GM23338 (cell line): ENCODE data around the gene DGLUCY. TPM values are rescaled to one million over a fixed set of nuclear protein-coding genes. Genes with fewer than 3 reads are reported as not detected.

Source experiments
- ATAC-seq: fragments of 200-7000 bp; cut with Tn5 transposase; 3 replicates; pipeline ENCODE4 v1.9.1; 2020
- DNase-seq: peaks from one replicate; pipeline ENCODE4 v3.0.0-alpha.2; 2015; ENCODE audit warnings: low spot score
- H2AFZ ChIP-seq: fragments of 200-600 bp; sonication (generic); 2 replicates; pipeline ENCODE4 v1.8.0; 2016; ENCODE audit warnings: antibody characterized with exemption, mild to moderate bottlenecking, moderate library complexity
- H3F3A ChIP-seq: fragments of 200-600 bp; sonication (generic); replicated peaks from 2 replicates; pipeline ENCODE4 v1.8.0; 2017; ENCODE audit warnings: antibody characterized with exemption, mixed run types, low read depth
- H3K27ac ChIP-seq: fragments of 200-600 bp; sonication (generic); 2 replicates; pipeline ENCODE4 v1.6.1; 2016; ENCODE audit warnings: low read depth
- H3K27me3 ChIP-seq: fragments of 200-600 bp; sonication (generic); 2 replicates; pipeline ENCODE4 v1.8.0; 2016; ENCODE audit warnings: mild to moderate bottlenecking, mixed run types, moderate library complexity; ENCODE audit not compliant: insufficient read depth
- H3K36me3 ChIP-seq: fragments of 200-600 bp; sonication (generic); 2 replicates; pipeline ENCODE4 v1.8.0; 2016; ENCODE audit warnings: mild to moderate bottlenecking; ENCODE audit not compliant: insufficient read depth
- H3K4me1 ChIP-seq: fragments of 200-600 bp; sonication (generic); 2 replicates; pipeline ENCODE4 v1.8.0; 2016; ENCODE audit warnings: mild to moderate bottlenecking, moderate library complexity; ENCODE audit not compliant: insufficient read depth
- H3K4me2 ChIP-seq: fragments of 200-600 bp; sonication (generic); 2 replicates; pipeline ENCODE4 v1.7.1; 2017; ENCODE audit warnings: mixed run types
- H3K4me3 ChIP-seq: fragments of 200-600 bp; sonication (generic); 2 replicates; pipeline ENCODE4 v1.6.1; 2016; ENCODE audit warnings: mixed run types
- H3K79me2 ChIP-seq: fragments of 200-600 bp; sonication (generic); replicated peaks from 2 replicates; pipeline ENCODE4 v1.8.0; 2017; ENCODE audit warnings: mild to moderate bottlenecking; ENCODE audit not compliant: insufficient read depth
- H3K9me2 ChIP-seq: fragments of 200-600 bp; sonication (generic); 2 replicates; pipeline ENCODE4 v1.8.0; 2017; ENCODE audit not compliant: insufficient read depth
- H4K20me1 ChIP-seq: fragments of 200-600 bp; sonication (generic); replicated peaks from 2 replicates; pipeline ENCODE4 v1.8.0; 2017; ENCODE audit warnings: mild to moderate bottlenecking; ENCODE audit not compliant: insufficient read depth
- H3K27ac Mint-ChIP-seq: 2 replicates; pipeline ENCODE4 v1.8.0; 2020; ENCODE audit warnings: inconsistent platforms, mild to moderate bottlenecking, moderate library complexity, mixed read lengths
- H3K27me3 Mint-ChIP-seq: 3 replicates; pipeline ENCODE4 v1.8.0; 2022; ENCODE audit warnings: low read depth, mild to moderate bottlenecking, moderate library complexity, mixed read lengths, inconsistent platforms; ENCODE audit not compliant: insufficient read depth, poor library complexity
- H3K36me3 Mint-ChIP-seq: 3 replicates; pipeline ENCODE4 v1.8.0; 2021; ENCODE audit warnings: low read depth, mild to moderate bottlenecking, inconsistent platforms, moderate library complexity, mixed read lengths
- H3K4me1 Mint-ChIP-seq: 3 replicates; pipeline ENCODE4 v1.8.0; 2020; ENCODE audit warnings: mild to moderate bottlenecking, inconsistent platforms, mixed read lengths
- H3K4me3 Mint-ChIP-seq: 3 replicates; pipeline ENCODE4 v1.8.0; 2021; ENCODE audit warnings: moderate library complexity, mild to moderate bottlenecking, inconsistent platforms, mixed read lengths
- H3K9me3 Mint-ChIP-seq: 3 replicates; pipeline ENCODE4 v1.8.0; 2020; ENCODE audit warnings: moderate library complexity, mild to moderate bottlenecking, inconsistent platforms, mixed read lengths
- ETS1 ChIP-seq: IDR thresholded peaks from 2 replicates; pipeline ENCODE4 v1.6.1; 2016; ENCODE audit warnings: antibody characterized with exemption
- JUNB ChIP-seq: IDR thresholded peaks from one replicate; pipeline ENCODE4 v1.6.1; 2016; ENCODE audit warnings: antibody characterized with exemption; ENCODE audit not compliant: unreplicated experiment
- STAT1 ChIP-seq: IDR thresholded peaks from one replicate; pipeline ENCODE4 v1.6.1; 2016; ENCODE audit warnings: antibody characterized with exemption; ENCODE audit not compliant: unreplicated experiment
- ZNF114 ChIP-seq: fragments of 250-450 bp; sonication (Bioruptor Pico); IDR thresholded peaks from 2 replicates; pipeline ENCODE4 v1.5.0; 2020; ENCODE audit warnings: mild to moderate bottlenecking, moderate library complexity
- polyA plus RNA-seq: library from polyadenylated mRNA; unstranded; fragments of >200 nt; fragmentation: Nextera tagmentation; extraction: Ambion mirVana; gene quantifications from 2 replicates; pipeline ENCODE4 v1.2.1, GENCODE V29; 2016
- total RNA-seq: library from RNA; depleted of rRNA; stranded (reverse); fragments of >200 nt; shearing (Covaris generic); gene quantifications from 2 replicates; pipeline ENCODE4 v1.2.3, GENCODE V29; 2014
- TF ChIP-seq, protein P1 (sequence below), 2 experiments: fragments of 200-600 bp in 1 of 2; sonication (generic) in 1 of 2; conservative IDR thresholded peaks; 2 replicates each; pipeline versions ENCODE4 v1.5.1 to v1.6.1; 2016 to 2017; ENCODE audit warnings: antibody characterized with exemption in 2 of 2, low read depth in 2 of 2, mild to moderate bottlenecking in 2 of 2, moderate library complexity in 1 of 2
- TF ChIP-seq, protein P2 (sequence below): fragments of 250-450 bp; sonication (Bioruptor Pico); IDR thresholded peaks from 2 replicates; pipeline ENCODE4 v1.5.0; 2020; ENCODE audit warnings: mild to moderate bottlenecking, moderate library complexity

Gene DGLUCY
- total and polyA plus RNA-seq, 2 experiments from 2014 or later = 14.6 to 31.6 TPM

- ATAC-seq (no peak), DNase-seq (no peak)
- no peak overlapping the region for H3K27ac ChIP-seq
- Mint-ChIP-seq H3K4me3 (no peak overlapping the region), H3K27me3 (peaks cover 5% of the 10 kb centered on the region), H3K4me1 (peaks cover 2% of the 10 kb centered on the region; the same call in 1 of the 3 replicates), H3K9me3 (no peaks in the 10 kb centered on the region), H3K36me3 (peaks cover 23% of the 10 kb centered on the region), H3K27ac (no peak overlapping the region)
- H3K36me3 ChIP-seq = no peaks in the 10 kb centered on the region; the same call in none of the 2 replicates
- H3K27me3 ChIP-seq = no peaks in the 10 kb centered on the region
- H3F3A ChIP-seq = no peaks in the 10 kb centered on the region
- no peak overlapping the region for H2AFZ ChIP-seq
- H4K20me1 ChIP-seq = no peaks in the 10 kb centered on the region
- no peak overlapping the region for H3K4me3 ChIP-seq
- no peaks in the 10 kb centered on the region for H3K9me2 ChIP-seq
- TF ChIP-seq STAT1 (no peak), ZNF114 (no peak), ETS1 (no peak), JUNB (no peak)
- TF ChIP-seq, protein P1, sequence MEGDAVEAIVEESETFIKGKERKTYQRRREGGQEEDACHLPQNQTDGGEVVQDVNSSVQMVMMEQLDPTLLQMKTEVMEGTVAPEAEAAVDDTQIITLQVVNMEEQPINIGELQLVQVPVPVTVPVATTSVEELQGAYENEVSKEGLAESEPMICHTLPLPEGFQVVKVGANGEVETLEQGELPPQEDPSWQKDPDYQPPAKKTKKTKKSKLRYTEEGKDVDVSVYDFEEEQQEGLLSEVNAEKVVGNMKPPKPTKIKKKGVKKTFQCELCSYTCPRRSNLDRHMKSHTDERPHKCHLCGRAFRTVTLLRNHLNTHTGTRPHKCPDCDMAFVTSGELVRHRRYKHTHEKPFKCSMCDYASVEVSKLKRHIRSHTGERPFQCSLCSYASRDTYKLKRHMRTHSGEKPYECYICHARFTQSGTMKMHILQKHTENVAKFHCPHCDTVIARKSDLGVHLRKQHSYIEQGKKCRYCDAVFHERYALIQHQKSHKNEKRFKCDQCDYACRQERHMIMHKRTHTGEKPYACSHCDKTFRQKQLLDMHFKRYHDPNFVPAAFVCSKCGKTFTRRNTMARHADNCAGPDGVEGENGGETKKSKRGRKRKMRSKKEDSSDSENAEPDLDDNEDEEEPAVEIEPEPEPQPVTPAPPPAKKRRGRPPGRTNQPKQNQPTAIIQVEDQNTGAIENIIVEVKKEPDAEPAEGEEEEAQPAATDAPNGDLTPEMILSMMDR (conservative IDR thresholded peaks at IDR 0.05; ENCODE audit: low read depth in 2 of 2) = no peak
- TF ChIP-seq, protein P2, sequence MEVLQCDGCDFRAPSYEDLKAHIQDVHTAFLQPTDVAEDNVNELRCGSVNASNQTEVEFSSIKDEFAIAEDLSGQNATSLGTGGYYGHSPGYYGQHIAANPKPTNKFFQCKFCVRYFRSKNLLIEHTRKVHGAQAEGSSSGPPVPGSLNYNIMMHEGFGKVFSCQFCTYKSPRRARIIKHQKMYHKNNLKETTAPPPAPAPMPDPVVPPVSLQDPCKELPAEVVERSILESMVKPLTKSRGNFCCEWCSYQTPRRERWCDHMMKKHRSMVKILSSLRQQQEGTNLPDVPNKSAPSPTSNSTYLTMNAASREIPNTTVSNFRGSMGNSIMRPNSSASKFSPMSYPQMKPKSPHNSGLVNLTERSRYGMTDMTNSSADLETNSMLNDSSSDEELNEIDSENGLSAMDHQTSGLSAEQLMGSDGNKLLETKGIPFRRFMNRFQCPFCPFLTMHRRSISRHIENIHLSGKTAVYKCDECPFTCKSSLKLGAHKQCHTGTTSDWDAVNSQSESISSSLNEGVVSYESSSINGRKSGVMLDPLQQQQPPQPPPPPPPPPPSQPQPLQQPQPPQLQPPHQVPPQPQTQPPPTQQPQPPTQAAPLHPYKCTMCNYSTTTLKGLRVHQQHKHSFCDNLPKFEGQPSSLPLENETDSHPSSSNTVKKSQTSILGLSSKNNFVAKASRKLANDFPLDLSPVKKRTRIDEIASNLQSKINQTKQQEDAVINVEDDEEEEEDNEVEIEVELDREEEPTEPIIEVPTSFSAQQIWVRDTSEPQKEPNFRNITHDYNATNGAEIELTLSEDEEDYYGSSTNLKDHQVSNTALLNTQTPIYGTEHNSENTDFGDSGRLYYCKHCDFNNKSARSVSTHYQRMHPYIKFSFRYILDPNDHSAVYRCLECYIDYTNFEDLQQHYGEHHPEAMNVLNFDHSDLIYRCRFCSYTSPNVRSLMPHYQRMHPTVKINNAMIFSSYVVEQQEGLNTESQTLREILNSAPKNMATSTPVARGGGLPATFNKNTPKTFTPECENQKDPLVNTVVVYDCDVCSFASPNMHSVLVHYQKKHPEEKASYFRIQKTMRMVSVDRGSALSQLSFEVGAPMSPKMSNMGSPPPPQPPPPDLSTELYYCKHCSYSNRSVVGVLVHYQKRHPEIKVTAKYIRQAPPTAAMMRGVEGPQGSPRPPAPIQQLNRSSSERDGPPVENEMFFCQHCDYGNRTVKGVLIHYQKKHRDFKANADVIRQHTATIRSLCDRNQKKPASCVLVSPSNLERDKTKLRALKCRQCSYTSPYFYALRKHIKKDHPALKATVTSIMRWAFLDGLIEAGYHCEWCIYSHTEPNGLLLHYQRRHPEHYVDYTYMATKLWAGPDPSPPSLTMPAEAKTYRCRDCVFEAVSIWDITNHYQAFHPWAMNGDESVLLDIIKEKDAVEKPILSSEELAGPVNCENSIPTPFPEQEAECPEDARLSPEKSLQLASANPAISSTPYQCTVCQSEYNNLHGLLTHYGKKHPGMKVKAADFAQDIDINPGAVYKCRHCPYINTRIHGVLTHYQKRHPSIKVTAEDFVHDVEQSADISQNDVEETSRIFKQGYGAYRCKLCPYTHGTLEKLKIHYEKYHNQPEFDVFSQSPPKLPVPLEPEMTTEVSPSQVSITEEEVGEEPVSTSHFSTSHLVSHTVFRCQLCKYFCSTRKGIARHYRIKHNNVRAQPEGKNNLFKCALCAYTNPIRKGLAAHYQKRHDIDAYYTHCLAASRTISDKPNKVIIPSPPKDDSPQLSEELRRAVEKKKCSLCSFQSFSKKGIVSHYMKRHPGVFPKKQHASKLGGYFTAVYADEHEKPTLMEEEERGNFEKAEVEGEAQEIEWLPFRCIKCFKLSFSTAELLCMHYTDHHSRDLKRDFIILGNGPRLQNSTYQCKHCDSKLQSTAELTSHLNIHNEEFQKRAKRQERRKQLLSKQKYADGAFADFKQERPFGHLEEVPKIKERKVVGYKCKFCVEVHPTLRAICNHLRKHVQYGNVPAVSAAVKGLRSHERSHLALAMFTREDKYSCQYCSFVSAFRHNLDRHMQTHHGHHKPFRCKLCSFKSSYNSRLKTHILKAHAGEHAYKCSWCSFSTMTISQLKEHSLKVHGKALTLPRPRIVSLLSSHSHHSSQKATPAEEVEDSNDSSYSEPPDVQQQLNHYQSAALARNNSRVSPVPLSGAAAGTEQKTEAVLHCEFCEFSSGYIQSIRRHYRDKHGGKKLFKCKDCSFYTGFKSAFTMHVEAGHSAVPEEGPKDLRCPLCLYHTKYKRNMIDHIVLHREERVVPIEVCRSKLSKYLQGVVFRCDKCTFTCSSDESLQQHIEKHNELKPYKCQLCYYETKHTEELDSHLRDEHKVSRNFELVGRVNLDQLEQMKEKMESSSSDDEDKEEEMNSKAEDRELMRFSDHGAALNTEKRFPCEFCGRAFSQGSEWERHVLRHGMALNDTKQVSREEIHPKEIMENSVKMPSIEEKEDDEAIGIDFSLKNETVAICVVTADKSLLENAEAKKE (CRISPR knock-in tag) = no peak
- H3K4me2 ChIP-seq = no peak overlapping the region
- no peaks in the 10 kb centered on the region for H3K79me2 ChIP-seq
- H3K4me1 ChIP-seq = no peaks in the 10 kb centered on the region
Measured at GRCh38 chr14:91207008-91207407, 93.1 kb downstream of the DGLUCY start.
